ENCODE results near the gene RHOA.
A peak's percentile ranks its signal among the peaks of the same experiment; 100 is the strongest.
"Not testable (repeated sequence)": the region's sequence is repeated elsewhere in the genome, so short reads cannot be mapped to it uniquely, and the experiment has no call there.

The RHOA gene

DNA sequence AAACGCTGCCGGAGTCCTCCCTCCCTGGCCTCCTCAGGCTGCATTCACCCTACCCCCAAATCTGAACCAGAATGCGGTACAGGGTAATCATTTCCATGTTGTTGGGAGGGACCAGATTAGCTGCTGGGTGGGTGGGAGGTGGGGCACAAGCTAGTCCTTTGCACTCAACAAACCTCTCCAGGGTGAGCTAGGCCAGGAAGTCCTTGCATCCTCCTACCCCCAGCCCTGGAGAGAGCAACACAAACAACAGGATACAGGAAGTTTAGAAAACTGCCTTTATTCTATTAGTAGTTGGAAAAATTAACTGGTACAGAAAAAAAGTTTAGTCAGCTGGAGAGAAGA lies 52.9 kb downstream of the RHOA start:
- DNase-seq: no peak

DNA sequence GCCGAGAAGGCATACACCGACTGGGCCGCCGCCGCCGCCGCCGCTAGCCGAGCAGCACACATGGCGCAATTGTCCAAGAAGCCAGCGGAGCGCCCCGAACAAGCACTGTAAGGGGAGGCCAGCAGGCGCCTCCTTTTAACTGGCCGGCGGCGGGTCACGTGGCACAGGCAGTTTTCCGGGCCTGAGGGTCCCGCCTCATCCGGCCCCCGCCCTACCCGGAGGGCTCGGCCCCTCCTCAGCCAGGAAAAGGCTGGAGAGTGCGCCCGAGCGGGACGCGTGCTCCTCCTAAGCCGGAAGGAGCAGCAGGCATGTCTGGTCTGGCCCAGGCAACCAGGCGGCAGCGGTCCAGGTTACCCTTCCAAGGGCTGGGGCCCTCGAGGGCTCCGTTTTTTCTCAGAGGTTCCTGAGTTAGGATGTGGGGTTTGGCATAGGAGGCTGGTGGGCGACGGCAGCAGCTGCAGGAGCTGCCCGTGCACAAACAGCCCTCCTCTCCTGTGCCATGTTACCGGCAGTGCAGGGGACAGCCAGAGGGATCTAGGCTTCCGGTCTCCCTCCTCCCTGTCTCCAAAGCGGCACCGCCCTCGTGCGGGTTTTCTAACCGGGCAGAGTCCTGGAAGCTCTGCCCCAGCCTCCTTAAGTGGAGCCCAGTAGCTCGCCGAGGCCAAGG lies 53.4 kb downstream of the RHOA start, which contains the start of gene GPX1:
Gene GPX1, minus strand, starts transcription at position 137 of the 667 bp plus-strand sequence. Its CDS starts 75 bp downstream, at position 62.
- peak; percentile 69 for DNase-seq

DNA sequence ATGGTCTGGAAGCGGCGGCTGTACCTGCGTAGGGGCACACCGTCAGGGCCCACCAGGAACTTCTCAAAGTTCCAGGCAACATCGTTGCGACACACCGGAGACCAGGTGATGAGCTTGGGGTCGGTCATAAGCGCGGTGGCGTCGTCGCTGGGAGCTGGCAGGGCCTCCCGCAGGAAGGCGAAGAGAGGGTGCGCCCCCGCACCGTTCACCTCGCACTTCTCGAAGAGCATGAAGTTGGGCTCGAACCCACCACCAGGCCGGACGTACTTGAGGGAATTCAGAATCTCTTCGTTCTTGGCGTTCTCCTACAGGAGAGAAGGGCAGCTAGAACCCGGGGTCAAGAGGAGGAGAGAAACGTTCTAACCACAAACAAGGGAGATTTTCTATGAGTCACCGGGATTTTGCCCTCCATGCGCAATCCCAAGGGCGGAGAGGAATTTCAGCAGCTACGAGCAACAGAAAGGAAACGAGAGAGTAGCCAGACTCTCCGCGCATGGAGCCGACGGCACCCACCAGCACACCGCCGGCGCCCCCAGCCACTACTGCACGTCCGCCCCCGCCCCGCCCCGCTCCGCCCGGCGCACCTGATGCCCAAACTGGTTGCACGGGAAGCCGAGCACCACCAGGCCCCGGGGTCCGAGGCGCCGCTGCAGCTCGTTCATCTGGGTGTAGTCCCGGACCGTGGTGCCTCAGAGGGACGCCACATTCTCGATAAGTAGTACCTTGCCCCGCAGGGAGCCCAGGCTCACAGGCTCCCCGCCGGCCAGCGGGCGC lies 54.1 kb downstream of the RHOA start:
- DNase-seq: peak; percentile 37

DNA sequence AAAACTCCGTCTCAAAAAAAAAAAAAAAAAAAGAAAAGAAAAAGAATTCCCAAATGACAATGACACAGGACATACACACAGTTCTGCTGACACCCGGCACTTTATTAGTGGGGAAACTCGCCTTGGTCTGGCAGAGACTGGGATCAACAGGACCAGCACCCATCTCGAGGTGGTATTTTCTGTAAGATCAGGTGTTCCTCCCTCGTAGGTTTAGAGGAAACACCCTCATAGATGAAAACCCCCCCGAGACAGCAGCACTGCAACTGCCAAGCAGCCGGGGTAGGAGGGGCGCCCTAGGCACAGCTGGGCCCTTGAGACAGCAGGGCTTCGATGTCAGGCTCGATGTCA lies 54.7 kb downstream of the RHOA start:
- not testable (repeated sequence) for DNase-seq

DNA sequence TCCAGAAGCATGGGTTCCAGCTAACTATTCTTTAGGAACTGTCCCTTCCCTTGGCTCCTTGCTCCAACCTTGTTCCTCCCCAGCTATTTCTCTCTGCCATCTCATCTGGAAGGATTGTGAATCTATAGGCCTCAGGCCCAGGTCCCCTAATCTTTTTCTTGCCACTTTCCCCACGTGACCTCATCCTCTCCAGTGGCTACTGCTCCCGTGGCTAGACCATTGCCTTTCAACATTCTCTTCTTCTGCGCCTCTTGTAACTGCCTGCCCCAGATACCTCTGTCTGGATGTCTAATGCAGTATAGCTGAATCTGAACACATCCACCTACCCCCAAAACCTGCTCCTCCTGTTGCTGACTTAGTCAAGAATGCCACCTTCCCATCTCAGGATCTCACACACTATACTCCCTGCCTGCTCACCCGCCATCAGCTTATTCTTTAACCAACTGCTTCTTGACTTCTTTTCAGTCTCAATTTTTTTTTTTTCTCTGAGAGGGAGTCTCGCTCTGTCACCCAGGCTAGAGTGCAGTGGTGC lies 58.8 kb downstream of the RHOA start:
- DNase-seq: no peak

DNA sequence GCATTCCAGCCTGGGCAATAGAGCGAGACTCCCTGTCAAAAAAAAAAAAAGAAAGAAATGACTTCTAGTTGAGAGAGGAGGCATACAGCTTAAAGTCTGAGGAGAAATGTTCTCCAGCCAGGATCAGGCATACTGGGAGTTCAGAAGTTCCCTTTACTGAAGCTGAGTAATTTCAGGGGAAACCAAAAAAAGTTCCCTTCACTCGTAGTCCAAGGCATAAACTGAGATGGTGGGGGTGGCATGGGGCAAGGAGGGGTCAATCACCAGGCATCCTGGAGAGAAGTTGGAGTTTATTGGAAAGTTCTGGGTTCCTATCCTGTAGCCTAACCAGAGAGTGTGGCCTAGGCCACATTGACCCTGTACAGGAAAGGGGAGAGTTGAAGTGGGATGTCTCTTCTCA lies 59.5 kb downstream of the RHOA start:
- DNase-seq: no peak

DNA sequence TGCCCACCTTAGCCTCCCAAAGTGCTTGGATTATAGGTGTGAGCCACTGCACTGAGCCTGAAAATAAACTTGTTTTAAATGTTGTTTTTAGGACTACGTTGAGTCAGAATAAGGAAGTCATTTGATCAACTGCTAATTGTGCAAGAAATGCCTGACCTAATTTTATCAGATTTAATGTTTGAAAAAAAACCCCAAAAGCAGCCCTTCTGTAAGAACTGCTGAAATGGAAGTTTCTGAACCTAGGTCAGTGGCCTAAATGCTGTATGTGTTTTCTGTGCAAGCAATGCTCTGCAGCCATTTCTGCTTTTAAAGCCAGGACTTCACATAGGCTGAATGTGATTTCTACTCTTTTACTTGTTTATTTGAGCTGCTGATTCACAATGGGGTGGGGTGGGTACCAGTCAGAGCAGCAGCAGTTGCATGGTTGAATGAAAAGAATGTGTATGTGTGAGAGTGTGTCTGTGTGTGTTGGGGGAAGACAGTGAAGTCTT lies 60.2 kb downstream of the RHOA start:
- no peak for DNase-seq

DNA sequence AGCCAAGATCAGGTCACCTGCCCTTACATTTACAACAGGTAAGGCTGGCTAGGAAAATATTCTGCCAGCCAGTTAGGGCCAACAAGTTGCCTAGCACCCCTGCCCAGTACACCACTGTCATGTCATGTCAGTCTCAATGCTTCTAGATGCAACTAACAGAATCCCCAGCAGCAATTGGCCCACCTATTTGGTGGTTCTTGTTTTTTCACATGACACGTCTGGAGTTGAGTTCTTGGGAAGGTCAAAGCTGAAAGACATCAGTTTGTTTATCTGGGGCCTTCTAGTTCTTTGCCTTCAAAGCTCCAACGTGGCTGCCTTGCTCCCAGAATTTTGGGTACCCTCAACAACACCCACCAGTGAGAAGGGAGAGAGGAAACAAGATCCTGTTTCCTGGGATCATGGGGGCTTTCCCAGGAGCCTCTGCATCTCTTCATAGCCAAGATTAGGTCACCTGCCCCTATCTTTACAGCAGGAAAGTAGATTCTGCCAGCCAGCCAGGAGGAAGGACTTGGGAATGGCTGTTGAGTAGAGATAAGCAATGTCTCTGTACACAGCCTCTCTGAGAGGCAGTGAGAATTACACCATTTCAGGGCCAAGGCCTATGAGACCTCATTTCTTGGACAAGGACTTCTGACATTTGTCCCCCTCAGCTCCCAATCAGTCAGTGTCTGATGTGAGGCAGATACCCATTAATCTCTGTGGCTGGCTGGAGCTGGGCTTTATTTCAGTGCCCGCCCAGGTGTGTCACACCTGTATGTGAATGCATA lies 62.2 kb downstream of the RHOA start:
- DNase-seq: no peak

DNA sequence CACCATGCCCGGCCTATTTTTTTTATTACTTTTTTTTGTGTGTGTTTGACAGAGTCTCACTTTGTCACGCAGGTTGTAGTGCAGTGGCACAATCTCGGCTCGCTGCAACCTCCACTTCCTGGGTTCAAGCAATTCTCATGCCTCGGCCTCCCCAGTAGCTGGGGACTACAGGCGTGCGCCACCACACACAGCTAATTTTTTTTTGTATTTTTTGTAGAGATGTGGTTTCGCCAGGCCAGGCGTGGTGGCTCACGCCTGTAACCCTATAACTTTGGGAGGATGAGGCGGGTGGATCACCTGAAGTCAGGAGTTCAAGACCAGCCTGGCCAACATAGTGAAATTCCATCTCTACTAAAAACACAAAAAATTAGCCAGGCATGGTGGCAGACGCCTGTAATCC lies 63.4 kb downstream of the RHOA start:
- not testable (repeated sequence) for DNase-seq

DNA sequence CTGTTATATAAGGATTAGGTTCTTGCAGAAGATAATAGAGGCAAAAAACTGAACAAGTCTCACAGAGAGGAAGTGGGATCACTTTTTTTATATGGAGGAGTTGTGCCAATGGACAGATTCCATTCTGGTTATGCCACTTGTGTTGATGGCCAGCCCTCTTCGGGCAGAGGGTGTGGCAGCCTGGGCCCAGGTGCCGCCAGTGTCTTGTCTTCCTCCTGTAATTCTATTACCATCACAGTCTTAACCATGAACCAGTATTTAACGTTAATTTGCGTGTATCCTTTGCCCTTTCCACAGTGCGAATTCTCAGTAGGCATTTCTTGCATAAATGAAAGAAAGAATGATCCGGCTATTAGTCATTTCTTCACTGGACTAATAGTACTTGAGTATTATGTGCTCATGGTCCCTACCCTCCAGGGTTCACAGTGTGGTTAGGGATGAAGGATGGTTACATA lies 65.0 kb downstream of the RHOA start:
- DNase-seq: no peak

DNA sequence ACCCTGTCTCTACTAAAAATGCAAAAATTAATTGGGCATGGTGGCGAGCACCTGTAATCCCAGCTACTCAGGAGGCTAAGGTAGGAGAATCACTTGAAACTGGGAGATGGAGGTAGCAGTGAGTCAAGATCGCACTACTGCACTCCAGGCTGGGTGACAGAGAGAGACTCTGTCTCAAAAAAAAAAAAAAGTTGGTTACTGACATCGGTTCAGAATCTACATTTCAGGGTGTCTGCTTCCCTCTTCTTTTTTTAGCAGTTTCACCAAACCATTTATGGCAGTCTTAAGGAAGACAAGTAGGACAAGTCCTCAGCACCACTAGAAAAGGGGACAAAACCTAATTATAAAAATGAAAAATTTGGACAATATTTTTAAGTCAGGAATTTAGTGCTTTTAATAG lies 68.6 kb downstream of the RHOA start:
- DNase-seq: no peak

DNA sequence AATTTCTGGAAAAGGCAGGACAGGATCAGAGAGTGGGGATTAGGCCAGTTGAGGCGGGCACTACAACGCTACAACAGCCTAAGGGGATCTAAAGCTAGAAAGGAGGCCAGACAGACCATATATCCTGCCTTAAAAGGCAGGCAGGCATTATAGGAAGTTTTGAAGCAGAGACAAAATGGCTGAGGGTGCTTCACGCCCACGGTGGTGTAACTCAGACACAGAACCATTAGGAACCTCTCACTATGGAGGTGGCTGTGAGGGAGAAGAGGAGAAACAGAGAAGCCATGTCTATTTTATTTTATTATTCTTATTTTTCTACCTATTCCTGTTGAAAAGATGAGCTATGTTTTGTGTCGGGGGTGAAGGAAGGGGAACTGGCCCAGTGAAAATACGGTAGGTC lies 69.8 kb downstream of the RHOA start:
- DNase-seq: no peak

DNA sequence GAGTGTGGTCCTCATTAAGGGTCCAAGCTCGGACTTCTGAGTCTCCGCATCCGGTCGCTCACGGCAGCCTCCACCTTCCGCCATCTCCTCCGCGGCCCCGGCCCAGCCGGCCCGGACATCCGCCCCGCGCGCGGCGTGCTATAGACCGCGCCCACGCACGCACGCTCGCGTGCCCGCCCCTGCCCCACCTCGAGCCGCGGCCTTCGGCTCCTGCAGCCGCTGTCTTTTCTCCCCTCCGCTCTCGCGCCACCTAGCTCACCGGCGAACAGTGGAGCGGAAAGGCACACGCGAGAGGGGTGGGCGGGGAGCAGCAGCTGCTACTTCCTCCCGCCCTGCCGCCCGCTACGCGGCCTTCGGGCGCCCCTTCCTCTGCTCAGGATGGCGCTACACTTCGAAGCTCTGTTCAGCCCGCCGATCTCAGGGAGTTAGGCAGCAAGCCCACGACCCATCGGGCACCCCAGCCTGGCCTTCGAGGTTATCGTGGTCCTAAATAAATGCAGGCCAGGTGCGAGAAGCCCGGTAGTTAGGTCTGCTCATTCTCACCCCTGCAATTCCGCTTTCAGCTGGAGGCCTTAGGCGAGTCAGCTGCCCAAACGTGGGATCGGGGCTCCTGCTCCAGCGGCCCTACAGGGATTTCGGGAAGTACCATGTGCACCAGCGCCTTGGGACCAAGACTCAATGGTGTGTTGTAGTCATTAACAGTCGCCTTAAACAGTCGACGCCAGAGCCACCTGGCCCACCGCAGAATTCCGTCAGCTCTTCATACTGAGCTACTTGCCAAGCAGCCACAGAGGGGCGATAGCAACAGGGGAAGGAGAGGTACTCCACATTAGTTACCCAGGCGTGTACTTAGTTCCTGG lies 71.6 kb downstream of the RHOA start, which contains the start of gene USP4:
Gene USP4, minus strand, starts transcription at position 113 of the 860 bp plus-strand sequence. Its CDS starts 29 bp downstream, at position 84.
- peak; percentile 85 for DNase-seq

DNA sequence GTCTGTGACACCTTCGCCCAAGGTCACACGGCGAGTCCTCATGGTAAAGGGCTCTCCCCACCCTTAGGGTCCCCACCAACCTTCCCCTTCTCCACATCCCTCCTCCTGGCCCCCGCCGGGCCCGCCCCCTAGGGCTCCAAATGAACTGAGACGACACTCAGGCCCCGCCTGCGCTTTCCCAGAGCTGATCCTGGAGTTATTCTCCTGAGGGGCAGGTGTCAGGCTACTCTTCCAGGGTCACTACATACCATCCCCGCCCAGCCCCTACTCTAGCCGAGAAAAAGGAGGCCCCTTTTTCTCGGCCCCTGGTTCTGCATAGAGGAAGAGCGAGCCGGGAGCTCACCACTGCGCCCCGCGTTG lies 72.2 kb downstream of the RHOA start:
- DNase-seq: peak; percentile 46

DNA sequence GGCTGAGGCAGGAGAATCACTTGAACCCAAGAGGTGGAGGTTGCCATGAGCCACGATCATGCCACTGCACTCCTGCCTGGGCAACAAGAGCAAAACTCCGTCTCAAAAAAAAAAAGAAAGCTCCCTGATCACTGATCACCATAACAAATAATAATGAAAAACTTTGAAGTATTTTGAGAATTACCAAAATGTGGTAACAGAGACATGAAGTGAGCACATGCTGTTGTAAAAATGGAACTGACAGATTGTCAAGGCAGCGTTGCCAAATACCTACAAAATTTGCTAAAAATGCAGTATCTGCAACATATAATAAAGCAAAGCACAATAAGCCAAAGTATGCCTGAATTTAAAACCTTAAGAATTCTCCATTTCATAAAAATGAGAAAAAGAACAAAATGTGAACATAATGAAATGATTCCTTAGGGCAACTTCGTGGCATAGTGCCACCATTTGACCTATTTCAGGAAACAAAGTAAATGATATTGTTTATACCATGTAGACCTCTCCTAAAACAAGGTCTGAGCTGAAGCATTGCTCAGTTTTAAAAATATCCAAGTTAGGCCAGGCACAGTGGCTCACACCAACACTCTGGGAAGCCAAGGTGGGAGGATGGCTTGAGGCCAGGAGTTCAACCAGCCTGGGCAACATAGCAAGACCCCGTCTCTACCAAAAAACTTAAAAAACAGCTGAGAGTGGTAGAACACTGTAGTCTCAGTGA lies 77.7 kb downstream of the RHOA start:
- no peak for DNase-seq

DNA sequence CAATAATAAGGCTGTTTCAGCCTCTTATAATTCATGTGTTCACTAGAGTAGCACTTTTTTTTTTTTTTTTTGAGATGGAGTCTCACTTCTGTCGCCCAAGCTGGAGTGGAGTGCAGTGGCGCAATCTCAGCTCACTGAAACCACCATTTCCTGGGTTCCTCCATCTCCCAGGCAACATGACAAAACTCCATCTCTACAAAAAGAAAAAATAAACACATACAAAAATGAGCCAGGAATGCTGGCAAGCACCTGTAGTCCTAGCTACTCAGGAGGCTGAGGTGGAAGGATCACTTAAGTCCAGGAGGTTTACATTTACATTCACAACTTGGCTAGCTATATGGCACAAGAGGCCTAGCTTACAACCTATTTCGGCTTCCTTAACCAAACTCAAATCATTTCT lies 78.7 kb downstream of the RHOA start:
- no peak for DNase-seq

DNA sequence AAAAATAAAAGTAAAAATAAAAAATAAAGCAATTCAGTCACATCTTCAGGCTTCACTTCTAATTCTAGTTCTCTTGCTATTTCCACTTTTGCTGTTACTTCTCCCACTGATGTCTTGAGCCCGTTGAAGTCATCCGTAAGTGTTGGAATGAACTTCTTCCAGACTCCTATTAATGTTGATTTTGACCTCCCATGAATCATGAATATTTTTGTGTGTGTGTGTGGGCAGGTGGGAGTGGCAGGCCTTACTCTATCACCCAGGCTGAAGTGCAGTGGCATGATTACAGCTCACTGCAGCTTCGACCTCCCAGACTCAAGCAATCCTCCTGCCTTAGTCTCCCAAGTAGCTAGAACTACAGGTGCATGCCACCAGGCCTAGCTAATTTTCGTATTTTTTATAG lies 82.6 kb downstream of the RHOA start:
- DNase-seq: no peak

DNA sequence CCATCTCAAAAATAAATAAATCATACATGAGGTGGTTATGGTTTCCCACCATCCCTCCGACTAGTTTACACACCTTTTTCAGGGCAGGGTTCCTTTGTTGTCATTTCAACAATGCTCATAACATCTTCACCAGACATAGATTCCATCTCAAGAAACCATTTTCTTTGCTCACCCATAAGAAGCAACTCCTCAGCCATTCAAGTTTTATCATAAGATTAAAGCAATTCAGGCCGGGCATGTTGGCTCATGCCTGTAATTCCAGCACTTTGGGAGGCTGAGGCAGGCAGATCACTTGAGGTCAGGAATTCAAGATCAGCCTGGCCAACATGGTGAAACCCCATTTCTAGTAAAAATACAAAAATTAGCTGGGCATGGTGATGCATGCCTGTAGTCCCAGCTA lies 83.4 kb downstream of the RHOA start:
- not testable (repeated sequence) for DNase-seq

DNA sequence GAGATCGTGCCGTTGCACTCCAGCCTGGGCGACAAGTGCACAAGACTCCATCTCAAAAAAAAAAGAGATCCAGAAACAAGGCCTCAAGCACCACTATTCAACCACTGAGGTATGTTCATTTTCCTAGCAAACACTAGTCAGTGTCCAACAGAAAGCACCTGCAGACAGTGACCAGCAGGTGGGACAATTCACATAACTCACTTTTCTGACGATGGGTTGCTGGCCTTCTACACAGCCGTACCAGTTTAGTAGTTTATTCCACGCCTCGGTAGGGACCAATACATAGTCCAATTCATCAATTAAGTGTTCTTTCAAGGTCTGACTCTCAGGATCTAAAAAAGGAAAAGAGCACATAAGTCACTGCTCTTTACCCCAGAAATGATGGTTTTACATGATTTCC lies 84.3 kb downstream of the RHOA start:
- DNase-seq: no peak

DNA sequence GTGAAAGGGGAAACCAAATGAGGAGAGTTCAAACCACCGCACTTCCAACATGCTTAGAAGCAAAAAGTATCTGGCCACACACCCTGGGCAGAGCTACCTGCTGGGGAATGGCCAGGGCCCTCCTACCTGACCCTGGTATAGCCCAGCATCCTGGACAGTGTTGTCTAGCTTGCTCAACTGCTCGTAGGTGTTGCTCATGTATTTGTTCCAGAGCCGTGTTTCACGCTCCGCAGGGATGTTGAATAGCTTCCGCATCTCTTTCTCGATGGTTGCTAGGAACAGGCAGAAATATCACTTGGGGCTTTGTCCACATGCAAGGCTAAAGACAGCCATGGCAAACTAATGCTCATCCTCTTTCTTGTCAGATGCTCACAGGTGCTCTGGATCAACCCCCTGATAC lies 87.0 kb downstream of the RHOA start:
- no peak for DNase-seq

DNA sequence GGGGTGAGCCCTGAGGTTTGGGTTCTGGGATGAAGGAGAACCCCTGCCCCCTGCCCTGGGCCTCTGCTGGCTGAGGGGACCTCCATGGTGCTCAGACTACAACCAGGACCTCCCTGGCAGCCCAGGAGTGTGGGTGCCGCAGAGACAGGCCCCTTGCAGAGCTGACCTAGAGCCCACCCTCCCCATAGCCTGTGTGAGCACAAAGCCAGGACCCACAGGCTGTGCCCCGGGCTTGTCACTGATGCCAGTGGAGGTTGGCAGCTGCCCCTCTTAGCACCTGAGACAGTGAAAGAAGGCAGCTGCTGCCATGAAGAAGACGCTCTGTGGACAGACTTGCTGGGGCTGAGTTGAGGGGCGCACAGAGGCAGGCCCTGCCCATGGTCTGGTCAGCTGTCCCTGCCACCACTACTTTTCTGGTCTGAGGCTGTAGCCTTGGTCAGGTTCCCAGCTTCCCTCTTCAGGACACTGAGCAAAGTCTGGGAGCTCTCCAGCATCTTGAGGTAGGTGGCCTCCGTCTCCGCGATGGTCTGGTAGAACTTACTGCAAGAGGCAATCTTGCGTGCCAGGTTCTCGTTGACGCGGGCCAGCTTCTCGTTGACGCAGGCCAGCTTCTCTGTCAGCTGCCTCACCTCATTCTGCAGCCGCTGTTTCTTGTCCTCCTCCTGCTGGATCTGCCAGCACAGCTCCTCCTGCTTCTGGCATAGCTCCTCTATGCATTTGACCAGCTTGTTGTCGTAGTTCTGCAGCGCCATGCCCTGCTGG lies 94.9 kb downstream of the RHOA start:
- DNase-seq: no peak
